SIG-M5 treated with dmso at 0.1 percent for 504 hours (cell line): ENCODE measurements around the gene MAP4K5.

Source experiments
- DNase-seq: peaks from one replicate; lab custom pipeline; 2025; ENCODE audit not compliant: unreplicated experiment; lab: John Stamatoyannopoulos, UW

Gene MAP4K5

GRCh38 chr14:50400461-50400860 lies 131.9 kb downstream of the MAP4K5 start:
- DNase-seq, result no peak

- peak; percentile 25 for DNase-seq
Measured at GRCh38 chr14:50399251-50400032, 132.9 kb downstream of the MAP4K5 start.

- DNase-seq, result no peak
Measured at GRCh38 chr14:50398189-50398580, 134.2 kb downstream of the MAP4K5 start.

GRCh38 chr14:50397390-50398188 lies 134.8 kb downstream of the MAP4K5 start:
- DNase-seq, result no peak

- peak; percentile 42 for DNase-seq
Measured at GRCh38 chr14:50396631-50397389, 135.6 kb downstream of the MAP4K5 start, which contains the start of gene CDKL1. Gene CDKL1 (minus strand): TSS chr14:50396881. CDS start chr14:50395868, 1,013 bp downstream.

- DNase-seq, result no peak
Measured at GRCh38 chr14:50395448-50395847, 136.9 kb downstream of the MAP4K5 start.

- DNase-seq, result no peak
Measured at GRCh38 chr14:50394713-50395112, 137.7 kb downstream of the MAP4K5 start.

GRCh38 chr14:50389668-50390441 lies 142.5 kb downstream of the MAP4K5 start:
- no peak for DNase-seq

GRCh38 chr14:50388256-50388931 lies 144.0 kb downstream of the MAP4K5 start:
- no peak for DNase-seq

- no peak for DNase-seq
Measured at GRCh38 chr14:50387548-50387947, 144.8 kb downstream of the MAP4K5 start.

GRCh38 chr14:50383618-50384225 lies 148.6 kb downstream of the MAP4K5 start:
- no peak for DNase-seq

GRCh38 chr14:50381823-50382287 lies 150.5 kb downstream of the MAP4K5 start:
- no peak for DNase-seq

- no peak for DNase-seq
Measured at GRCh38 chr14:50381008-50381407, 151.4 kb downstream of the MAP4K5 start.

GRCh38 chr14:50380455-50380854 lies 151.9 kb downstream of the MAP4K5 start:
- DNase-seq, result no peak

GRCh38 chr14:50379563-50379962 lies 152.8 kb downstream of the MAP4K5 start:
- DNase-seq, result no peak

GRCh38 chr14:50377550-50378085 lies 154.8 kb downstream of the MAP4K5 start:
- DNase-seq, result no peak

- DNase-seq, result no peak
Measured at GRCh38 chr14:50375760-50376159, 156.6 kb downstream of the MAP4K5 start.

- DNase-seq, result no peak
Measured at GRCh38 chr14:50373959-50374358, 158.4 kb downstream of the MAP4K5 start.

- DNase-seq, result no peak
Measured at GRCh38 chr14:50371546-50371945, 160.8 kb downstream of the MAP4K5 start.
